ENCODE results near the gene MRTFA. TPM values are rescaled to one million over a fixed set of nuclear protein-coding genes. Genes with fewer than 3 reads are reported as not detected.

MRTFA gene
- total RNA-seq, 4 donors from 2014 or later: 81.4 to 210 (median 122) TPM

- no peak for TF ChIP-seq CTCF (IDR thresholded peaks at IDR 0.05)
- TF ChIP-seq POLR2A (IDR thresholded peaks at IDR 0.05): no peak
- H3K4me3 ChIP-seq (replicated peaks in 1 of 3): no peak overlapping the region
- 88 to 89% methylated on average over 3 to 8 of the region's 8 CpGs for WGBS, 2 donors
- no peak for DNase-seq
- intact Hi-C loops (cut with DNase I): no loop called here
- H3K27me3 ChIP-seq: no peaks in the 10 kb centered on the region
- H3K9me3 ChIP-seq: no peaks in the 10 kb centered on the region
- H3K27ac ChIP-seq: no peak overlapping the region
- peaks cover 48 to 60% of the 10 kb centered on the region in 2 donors for H3K36me3 ChIP-seq
- H3K4me1 ChIP-seq: peaks cover 0 to 16% of the 10 kb centered on the region in 2 donors
Measured at GRCh38 chr22:40410272-40410671, 226.2 kb downstream of the MRTFA start.

- 96 to 100% methylated on average over 1 to 6 of the region's 11 CpGs for WGBS, 2 donors
- no peak for DNase-seq
Measured at GRCh38 chr22:40409613-40410113, 226.9 kb downstream of the MRTFA start.

GRCh38 chr22:40408718-40409612 is 227.6 kb downstream of the MRTFA start:
- intact Hi-C loops (cut with DNase I): no loop called here
- no peak for TF ChIP-seq POLR2A (IDR thresholded peaks at IDR 0.05)
- no peak for TF ChIP-seq CTCF (IDR thresholded peaks at IDR 0.05)
- peaks cover 60 to 69% of the 10 kb centered on the region in 2 donors for H3K36me3 ChIP-seq
- no peaks in the 10 kb centered on the region for H3K27me3 ChIP-seq
- 91 to 92% methylated on average over 10 to 13 of the region's 21 CpGs for WGBS, 2 donors
- H3K4me3 ChIP-seq (replicated peaks in 1 of 3): no peak overlapping the region
- no peak for DNase-seq
- no peaks in the 10 kb centered on the region for H3K9me3 ChIP-seq
- no peak overlapping the region for H3K27ac ChIP-seq
- peaks cover 0 to 4% of the 10 kb centered on the region in 2 donors for H3K4me1 ChIP-seq

More at GRCh38 chr22:40409613-40410113, 226.9 kb downstream of the MRTFA start:
- Histone ChIP-seq H3K9me3 (no peaks in the 10 kb centered on the region), H3K27me3 (no peaks in the 10 kb centered on the region), H3K4me1 (peaks cover 0 to 10% of the 10 kb centered on the region in 2 donors), H3K36me3 (peaks cover 54 to 66% of the 10 kb centered on the region in 2 donors), H3K27ac (no peak overlapping the region), H3K4me3 (replicated peaks in 1 of 3) (no peak overlapping the region)
- intact Hi-C loops (cut with DNase I): no loop called here
- no peak for TF ChIP-seq CTCF (IDR thresholded peaks at IDR 0.05)
- TF ChIP-seq POLR2A (IDR thresholded peaks at IDR 0.05): no peak

- H3K4me3 ChIP-seq (replicated peaks in 1 of 3): no peak overlapping the region
- H3K27me3 ChIP-seq: no peaks in the 10 kb centered on the region
- no peaks in the 10 kb centered on the region for H3K4me1 ChIP-seq
- intact Hi-C loops (cut with DNase I): no loop called here
- 88 to 94% methylated on average over 21 to 27 of the region's 32 CpGs for WGBS, 2 donors
- DNase-seq: no peak
- peaks cover 60 to 69% of the 10 kb centered on the region in 2 donors for H3K36me3 ChIP-seq
- H3K9me3 ChIP-seq: no peaks in the 10 kb centered on the region
- TF ChIP-seq POLR2A (IDR thresholded peaks at IDR 0.05): no peak
- no peak for TF ChIP-seq CTCF (IDR thresholded peaks at IDR 0.05)
- H3K27ac ChIP-seq: no peak overlapping the region
Measured at GRCh38 chr22:40407831-40408717, 228.4 kb downstream of the MRTFA start.

All from thyroid gland (tissue), 4 donors.